HG02571 (cell line): Measurements from ENCODE around the gene LGI4.
"Not testable (repeated sequence)": the region's sequence is repeated elsewhere in the genome, so short reads cannot be mapped to it uniquely, and the experiment has no call there.

Source experiments
- ATAC-seq: cut with Tn5 transposase; IDR thresholded peaks from one replicate; pipeline ENCODE4 v1.9.1; 2021; ENCODE audit warnings: mild to moderate bottlenecking, moderate library complexity; ENCODE audit not compliant: unreplicated experiment

Gene LGI4

GRCh38 chr19:35161434-35161743 is 26.5 kb upstream of the LGI4 start:
- no peak for ATAC-seq

DNA sequence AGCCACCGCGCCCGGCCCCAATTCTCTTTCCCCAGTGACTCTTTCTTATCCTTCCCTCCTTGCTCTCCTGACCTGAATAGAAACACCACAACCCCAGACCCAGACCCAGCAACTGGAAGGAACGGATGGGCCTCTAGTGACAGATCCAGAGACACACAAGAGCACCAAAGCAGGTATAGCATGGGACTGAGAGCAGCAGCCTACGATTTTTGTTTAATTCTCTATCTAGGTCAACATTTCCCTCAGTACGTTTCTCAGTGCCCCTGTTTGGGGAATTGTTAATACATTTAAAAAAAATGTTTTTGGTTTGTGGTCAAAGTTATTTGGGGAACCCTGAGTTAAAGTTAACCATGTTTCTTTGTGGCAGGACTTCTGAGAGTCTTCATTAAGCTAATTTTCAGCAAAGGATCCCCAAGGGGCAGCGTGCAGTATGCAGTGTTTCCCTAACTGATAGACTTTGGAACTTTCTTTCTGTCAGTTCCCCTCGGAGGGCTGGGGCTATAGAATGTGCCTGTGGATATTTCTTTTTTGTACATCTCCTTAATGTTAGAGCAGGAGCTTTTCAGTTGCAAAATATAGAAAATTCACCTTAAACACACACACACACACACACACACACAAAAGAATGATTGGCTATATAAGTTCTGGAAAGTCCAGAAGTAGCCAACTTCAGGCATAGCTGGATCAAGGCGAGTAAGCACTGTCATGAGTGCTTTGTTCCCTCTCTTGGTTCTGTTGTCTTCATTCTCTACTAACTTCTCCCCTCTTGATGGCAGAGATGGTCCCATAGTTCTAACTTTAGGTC is 26.0 kb upstream of the LGI4 start:
- no peak for ATAC-seq

GRCh38 chr19:35159606-35160005 is 24.7 kb upstream of the LGI4 start:
- ATAC-seq = no peak

- ATAC-seq = no peak
These were observed 22.6 kb upstream of the LGI4 start for GRCh38 chr19:35157431-35157830.

- ATAC-seq = no peak
These were observed 21.8 kb upstream of the LGI4 start for GRCh38 chr19:35156673-35157014.

DNA sequence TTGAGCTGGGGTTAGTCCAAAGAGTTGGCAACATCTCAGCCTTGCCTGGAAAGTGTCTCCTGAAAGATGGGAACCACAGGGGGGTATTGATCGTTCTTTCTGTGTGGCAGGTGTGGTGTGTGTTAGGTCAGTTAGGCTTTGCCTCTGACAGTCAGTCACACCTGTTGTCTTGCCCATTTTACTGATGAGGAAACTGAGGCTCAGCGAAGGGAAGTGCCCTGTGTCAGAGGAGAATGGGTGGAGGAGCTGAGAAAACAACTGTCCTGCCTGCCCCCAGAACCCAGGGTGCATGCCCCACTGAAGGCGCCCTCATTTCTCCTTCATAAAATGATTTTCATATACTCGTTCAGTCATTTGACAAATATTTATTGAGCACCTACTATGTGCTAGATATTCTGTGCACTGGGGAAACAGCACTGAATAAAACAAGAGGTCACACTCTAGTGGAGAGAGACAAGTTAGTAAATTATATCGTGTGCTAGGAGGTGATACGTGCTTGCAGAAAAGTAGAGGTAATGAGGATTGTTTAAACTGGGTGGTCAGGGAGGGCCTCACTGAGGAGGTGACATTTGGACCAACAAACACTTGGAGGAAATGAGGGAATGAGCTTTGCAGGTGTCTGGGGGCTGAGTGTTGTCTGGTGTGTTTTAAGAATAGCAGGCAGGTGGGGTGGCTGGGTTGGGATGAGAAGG is 21.3 kb upstream of the LGI4 start:
- ATAC-seq = no peak

DNA sequence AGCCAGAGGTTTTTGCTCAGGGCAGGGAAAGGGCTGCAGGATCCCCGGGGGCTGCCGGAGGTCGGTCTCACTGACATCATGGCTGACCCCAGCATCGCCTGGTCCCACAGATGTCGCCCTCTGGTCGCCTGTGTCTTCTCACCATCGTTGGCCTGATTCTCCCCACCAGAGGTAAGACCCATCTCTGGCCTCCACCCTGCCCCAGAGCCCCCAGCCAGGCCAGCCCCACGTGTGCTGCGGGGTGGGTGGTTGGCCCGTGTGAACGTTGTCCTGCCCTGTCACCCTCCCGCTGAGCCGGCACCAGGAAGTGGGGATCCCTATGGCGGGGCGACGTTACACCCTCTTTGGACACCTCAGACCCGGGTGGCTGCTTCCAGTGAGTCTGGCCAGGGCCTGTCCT is 20.6 kb upstream of the LGI4 start:
- no peak for ATAC-seq

DNA sequence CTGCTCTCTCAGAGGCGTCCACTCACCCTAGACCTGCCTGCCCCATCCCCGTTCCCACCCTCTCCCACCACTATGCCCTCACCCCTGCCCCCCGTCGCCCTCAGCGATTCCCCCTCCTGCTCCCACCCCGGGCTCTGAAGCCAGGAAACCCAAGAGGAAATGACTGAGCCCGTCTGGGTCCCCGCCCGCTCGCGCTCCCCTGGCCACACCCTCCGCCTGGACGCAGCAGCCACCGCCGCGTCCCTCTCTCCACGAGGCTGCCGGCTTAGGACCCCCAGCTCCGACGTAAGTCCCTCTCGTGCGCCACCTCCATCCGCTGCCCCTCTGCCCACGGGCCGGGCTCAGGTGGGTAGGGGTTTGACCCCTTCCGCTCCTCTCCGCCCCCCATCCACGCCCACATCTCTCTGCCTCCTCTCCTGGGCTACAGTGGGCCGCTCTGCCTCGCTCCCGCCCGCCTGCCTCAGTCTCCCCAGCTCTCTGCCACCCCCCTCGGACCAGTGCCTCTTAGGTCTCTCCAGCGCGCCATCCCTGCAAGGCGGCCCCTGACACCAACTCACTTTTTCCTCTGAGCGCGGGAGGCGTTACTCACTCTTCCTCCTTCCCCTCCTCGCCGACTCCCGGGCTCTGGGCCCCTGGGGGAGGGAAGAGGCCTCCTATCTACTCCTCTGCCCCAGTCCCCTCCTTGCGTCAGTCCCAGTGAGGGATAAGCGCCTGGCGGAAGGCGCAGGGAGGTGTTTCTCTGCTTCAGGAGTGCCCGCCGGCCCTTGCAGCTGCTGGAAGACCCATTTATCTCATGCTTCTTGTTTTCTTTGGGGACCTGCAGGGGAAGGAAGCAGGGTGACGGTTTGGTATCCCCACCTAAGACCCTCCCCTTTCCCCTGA is 19.9 kb upstream of the LGI4 start, which contains the start of gene FXYD5:
TSS of gene FXYD5 (plus strand) at position 211 of the 882 bp plus-strand sequence. CDS start 816 bp downstream, outside the sequence.
- ATAC-seq = no peak

GRCh38 chr19:35153701-35154524 is 19.1 kb upstream of the LGI4 start:
- no peak for ATAC-seq

- not testable (repeated sequence) for ATAC-seq
These were observed 18.3 kb upstream of the LGI4 start for GRCh38 chr19:35153129-35153522.

- no peak for ATAC-seq
These were observed 16.6 kb upstream of the LGI4 start for GRCh38 chr19:35151273-35152065.

DNA sequence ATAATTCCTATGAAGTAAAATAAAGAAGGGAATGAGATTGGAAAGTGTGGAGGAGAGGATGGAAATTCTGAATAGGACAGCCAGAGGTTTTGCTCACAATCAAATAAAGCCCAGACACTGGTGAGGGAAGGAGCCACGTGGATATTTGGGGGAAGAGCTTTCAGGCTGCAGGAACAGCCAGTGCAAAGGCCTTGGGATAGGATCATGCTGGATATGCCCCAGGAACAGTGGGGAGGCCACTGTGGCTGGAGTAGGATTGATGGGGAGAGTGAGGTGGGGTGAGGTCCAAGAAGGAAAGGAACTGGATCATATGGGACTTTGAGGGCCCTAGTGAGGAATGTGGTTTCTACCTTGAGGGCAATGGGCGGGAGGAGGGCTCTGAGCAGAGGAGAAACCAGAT is 15.6 kb upstream of the LGI4 start:
- no peak for ATAC-seq

GRCh38 chr19:35149463-35149862 is 14.6 kb upstream of the LGI4 start:
- ATAC-seq = no peak

- ATAC-seq = no peak
These were observed 12.0 kb upstream of the LGI4 start for GRCh38 chr19:35146746-35147459.

- ATAC-seq = no peak
These were observed 10.0 kb upstream of the LGI4 start for GRCh38 chr19:35144600-35145436.

- ATAC-seq = no peak
These were observed 9.4 kb upstream of the LGI4 start for GRCh38 chr19:35144259-35144599.

GRCh38 chr19:35143818-35144217 is 9.0 kb upstream of the LGI4 start:
- ATAC-seq = no peak

DNA sequence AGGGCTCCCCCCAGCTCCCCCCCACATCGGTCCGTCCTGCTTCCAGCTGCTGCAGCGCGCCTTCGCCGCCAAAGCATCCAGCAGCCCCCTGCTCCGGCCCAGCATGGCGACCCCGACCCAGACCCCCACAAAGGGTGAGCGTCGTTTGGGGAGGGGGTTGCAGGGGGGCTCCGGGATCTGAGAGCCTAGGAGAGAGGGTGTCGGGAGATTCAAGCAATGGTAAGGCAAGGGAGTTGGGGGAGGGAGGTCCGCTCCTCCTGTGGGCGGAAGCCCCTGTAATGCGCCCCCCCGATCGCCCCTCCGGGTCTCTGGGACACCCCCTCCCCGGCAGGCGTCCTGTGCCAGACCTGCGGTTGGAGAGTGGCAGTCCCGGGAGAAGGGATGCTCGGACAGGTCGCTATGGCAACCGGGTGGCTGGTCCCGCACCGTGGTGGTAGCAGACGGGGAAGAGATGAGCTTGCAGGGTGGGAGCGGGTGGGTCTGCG is 8.4 kb upstream of the LGI4 start, which contains the start of gene FXYD7:
TSS of gene FXYD7 (plus strand) at position 25 of the 485 bp plus-strand sequence. CDS start at position 104, 79 bp downstream.
- ATAC-seq = no peak
